Activated CD8-positive, alpha-beta T cell treated with anti-CD3 and anti-CD28 coated beads for 36 hours (primary cell): Measurements from ENCODE around the gene PPL. TPM values are rescaled to one million over a fixed set of nuclear protein-coding genes. Genes with fewer than 3 reads are reported as not detected.

Experiments used
- ATAC-seq: fragments of 200-7000 bp; cut with Tn5 transposase; one replicate; pipeline ENCODE4 v1.10.0; 2021; ENCODE audit warnings: mild to moderate bottlenecking, moderate library complexity
- CTCF ChIA-PET: fragments of 350-600 bp; sonication (Branson Sonifier 250); formaldehyde crosslinking; loops from one replicate; lab custom pipeline; 2021; ENCODE audit warnings: antibody characterized with exemption; lab: Charles Lee
- POLR2A ChIA-PET: fragments of 350-600 bp; sonication (Branson Sonifier 250); formaldehyde crosslinking; loops from one replicate; lab custom pipeline; 2021; ENCODE audit warnings: antibody characterized with exemption; lab: Charles Lee
- DNase-seq: peaks from one replicate; pipeline ENCODE4 v3.0.0-alpha.2; 2020
- H3K27ac Mint-ChIP-seq: one replicate; pipeline ENCODE4 v1.8.0; 2021; ENCODE audit warnings: mild to moderate bottlenecking, mixed read lengths
- H3K27me3 Mint-ChIP-seq: one replicate; pipeline ENCODE4 v1.8.0; 2021; ENCODE audit warnings: mixed read lengths
- H3K36me3 Mint-ChIP-seq: one replicate; pipeline ENCODE4 v1.8.0; 2021; ENCODE audit warnings: low read depth, mixed read lengths
- H3K4me1 Mint-ChIP-seq: one replicate; pipeline ENCODE4 v1.8.0; 2021; ENCODE audit warnings: low read depth, mixed read lengths
- H3K4me3 Mint-ChIP-seq: one replicate; pipeline ENCODE4 v1.8.0; 2021; ENCODE audit warnings: mild to moderate bottlenecking, moderate library complexity, mixed read lengths
- H3K9me3 Mint-ChIP-seq: one replicate; pipeline ENCODE4 v1.8.0; 2021; ENCODE audit warnings: mixed read lengths
- intact Hi-C: fragments of 100-400 bp; cut with micrococcal nuclease; formaldehyde crosslinking; loops from one replicate; pipeline ENCODE4 v1.10.0; 2022
- total RNA-seq, 2 experiments: library from RNA; stranded (reverse); gene quantifications; one replicate each; pipeline ENCODE4 v1.2.3, GENCODE V29; 2021
- TF ChIP-seq, protein P1 (sequence below): fragments of 200-600 bp; IDR thresholded peaks from one replicate; pipeline ENCODE4 v1.8.0; 2022; ENCODE audit warnings: antibody characterized with exemption, mild to moderate bottlenecking

Gene PPL
- total RNA-seq, 2 experiments from 2014 or later, result 0.05 TPM; not detected in 1

DNA sequence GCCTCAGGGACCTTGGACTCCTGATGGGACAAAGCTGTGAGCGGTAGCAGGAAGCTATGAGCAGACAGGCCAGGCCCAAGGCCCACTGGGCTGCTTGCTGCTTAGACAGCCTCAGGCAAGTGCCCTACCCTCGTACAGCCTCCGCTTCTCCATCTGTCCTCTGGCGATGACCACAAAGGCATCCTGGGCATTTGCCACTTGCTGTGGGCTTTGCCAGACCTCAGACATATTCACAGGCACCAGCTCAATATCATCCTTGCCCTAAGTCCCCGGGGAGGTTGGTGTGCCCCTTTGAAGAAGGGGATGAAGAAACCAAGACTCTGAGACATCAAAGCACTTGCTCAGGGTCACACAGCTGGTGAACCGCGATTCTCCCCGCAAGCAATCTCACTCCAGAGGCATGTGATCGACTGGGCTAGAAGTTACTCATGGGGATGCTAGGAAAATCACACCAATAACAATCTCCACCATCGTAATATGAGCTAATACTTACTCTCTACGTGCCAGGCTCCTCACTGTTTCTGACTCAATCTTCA is 21.7 kb downstream of the PPL start:
- CTCF ChIA-PET, result no interaction called here
- H3K4me3 Mint-ChIP-seq, result no peak overlapping the region
- intact Hi-C loops, result no loop called here
- no peaks in the 10 kb centered on the region for H3K27me3 Mint-ChIP-seq
- H3K4me1 Mint-ChIP-seq, result no peaks in the 10 kb centered on the region
- H3K27ac Mint-ChIP-seq, result no peak overlapping the region
- no peak for DNase-seq
- H3K9me3 Mint-ChIP-seq, result no peaks in the 10 kb centered on the region
- POLR2A ChIA-PET, result no interaction called here
- TF ChIP-seq, protein P1, sequence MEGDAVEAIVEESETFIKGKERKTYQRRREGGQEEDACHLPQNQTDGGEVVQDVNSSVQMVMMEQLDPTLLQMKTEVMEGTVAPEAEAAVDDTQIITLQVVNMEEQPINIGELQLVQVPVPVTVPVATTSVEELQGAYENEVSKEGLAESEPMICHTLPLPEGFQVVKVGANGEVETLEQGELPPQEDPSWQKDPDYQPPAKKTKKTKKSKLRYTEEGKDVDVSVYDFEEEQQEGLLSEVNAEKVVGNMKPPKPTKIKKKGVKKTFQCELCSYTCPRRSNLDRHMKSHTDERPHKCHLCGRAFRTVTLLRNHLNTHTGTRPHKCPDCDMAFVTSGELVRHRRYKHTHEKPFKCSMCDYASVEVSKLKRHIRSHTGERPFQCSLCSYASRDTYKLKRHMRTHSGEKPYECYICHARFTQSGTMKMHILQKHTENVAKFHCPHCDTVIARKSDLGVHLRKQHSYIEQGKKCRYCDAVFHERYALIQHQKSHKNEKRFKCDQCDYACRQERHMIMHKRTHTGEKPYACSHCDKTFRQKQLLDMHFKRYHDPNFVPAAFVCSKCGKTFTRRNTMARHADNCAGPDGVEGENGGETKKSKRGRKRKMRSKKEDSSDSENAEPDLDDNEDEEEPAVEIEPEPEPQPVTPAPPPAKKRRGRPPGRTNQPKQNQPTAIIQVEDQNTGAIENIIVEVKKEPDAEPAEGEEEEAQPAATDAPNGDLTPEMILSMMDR, result no peak
- H3K36me3 Mint-ChIP-seq, result no peaks in the 10 kb centered on the region
- ATAC-seq, result no peak

DNA sequence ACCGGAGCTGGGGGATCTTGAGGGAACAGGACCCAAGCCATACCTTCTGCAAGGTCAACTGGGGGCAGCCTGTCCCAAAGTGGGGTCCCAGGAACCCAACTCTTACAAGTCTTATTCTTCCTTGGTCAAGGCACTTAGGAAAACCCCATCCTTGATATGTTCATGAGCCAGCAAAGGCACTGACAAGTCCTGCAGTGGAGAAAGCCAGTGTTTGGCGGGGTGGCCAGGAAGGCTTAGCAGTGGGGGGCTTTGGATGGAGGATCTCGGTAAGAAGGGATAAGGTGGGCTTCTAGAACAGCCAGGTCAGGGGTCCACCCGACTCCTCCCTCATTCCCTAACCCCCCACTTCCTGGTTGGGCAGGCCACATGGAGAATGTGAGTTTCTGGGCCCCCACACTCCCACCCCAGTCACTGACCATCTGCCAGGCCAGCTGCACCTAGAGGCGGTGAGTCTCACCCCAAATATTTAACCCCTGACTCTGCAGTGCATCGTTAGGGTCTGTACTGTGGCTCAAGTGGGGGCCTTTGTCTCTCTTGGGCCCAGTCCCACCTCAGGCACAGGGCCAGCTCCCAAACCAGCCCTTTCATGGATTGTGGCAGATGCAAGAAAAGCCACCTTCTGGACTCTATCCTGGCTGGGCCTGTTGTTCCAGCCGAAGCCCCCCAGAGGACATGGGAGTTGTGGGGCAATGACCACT is 22.3 kb downstream of the PPL start:
- Mint-ChIP-seq H3K27me3 (no peaks in the 10 kb centered on the region), H3K9me3 (no peaks in the 10 kb centered on the region), H3K4me3 (no peak overlapping the region), H3K36me3 (no peaks in the 10 kb centered on the region), H3K27ac (no peak overlapping the region), H3K4me1 (no peaks in the 10 kb centered on the region)
- TF ChIP-seq, protein P1, result no peak
- DNase-seq, result no peak
- ATAC-seq, result no peak
- ChIA-PET POLR2A (no interaction called here), CTCF (no interaction called here)
- intact Hi-C loops, result no loop called here

DNA sequence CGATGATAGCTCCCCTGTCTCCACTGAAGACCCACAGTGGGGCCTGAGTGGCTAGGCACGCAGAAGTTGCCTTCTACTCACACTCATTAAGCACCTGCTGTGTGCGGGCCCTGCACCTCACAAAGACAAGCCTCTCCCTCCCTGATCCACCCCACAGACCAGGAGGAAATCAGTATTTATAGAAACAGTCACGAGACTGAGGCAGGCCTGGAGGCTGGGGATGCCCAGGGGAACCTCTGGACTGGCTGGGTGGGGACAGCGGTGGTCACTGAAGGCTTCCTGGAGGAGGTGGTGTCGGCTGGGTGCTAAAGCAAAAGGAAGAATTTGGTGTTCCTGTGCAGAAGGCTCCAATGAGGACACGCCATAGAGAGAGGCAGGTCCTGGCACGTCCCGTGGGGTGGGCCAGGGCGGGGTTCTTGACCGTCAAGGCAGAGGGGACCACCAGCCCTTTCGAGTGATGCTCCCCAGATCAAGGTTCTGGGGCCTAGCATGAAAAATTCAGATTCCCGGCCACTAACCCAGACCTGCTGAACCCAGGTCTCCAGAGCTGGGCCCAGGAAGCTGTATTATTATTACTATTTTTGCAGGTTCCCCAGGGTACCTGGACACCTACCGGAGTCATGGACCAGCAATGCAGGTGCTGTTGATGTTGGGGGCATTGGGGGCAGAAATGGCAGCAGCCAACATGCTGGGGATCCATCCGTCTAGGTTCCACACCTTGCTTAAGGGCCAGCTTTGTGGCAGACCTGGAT is 23.0 kb downstream of the PPL start:
- Mint-ChIP-seq H3K27ac (no peak overlapping the region), H3K4me1 (no peaks in the 10 kb centered on the region)

DNA sequence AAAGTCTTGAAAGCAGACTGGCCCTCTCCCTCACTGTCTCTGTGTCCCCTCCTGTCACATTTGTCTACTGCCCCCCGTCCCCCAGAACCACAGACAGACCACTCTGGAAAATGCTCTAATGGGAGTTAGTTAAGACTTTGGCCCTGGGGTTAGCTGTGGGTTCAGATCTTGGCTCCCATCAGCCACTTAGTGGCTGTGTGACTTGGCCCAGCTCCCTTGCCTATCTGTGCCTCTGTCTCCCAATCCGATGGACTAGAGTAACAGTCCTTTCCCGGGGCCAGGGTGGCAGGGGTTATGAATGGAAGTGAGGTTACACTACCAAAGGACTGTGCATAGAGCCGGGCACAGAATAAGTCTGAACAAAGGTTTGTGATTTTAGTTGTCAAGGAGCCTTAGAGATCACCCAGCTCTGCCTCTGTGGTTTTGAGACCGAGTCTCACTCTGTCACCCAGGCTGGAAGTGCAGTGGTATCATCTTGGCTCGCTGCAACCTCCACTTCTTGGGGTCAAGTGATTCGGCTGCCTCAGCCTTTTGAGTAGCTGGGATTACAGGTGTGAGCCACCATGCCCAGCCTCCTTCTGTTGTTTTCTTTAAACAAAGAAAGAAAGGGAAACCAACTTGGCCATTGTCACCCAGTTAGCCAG is 23.7 kb downstream of the PPL start:
- DNase-seq (no peak), ATAC-seq (no peak)
- TF ChIP-seq, protein P1, result no peak
- intact Hi-C loops, result no loop called here
- H3K27me3 Mint-ChIP-seq, result no peaks in the 10 kb centered on the region
- no peak overlapping the region for H3K4me3 Mint-ChIP-seq
- no peaks in the 10 kb centered on the region for H3K4me1 Mint-ChIP-seq
- H3K9me3 Mint-ChIP-seq, result no peaks in the 10 kb centered on the region
- H3K27ac Mint-ChIP-seq, result no peak overlapping the region
- ChIA-PET CTCF (no interaction called here), POLR2A (no interaction called here)
- H3K36me3 Mint-ChIP-seq, result no peaks in the 10 kb centered on the region

More for the DNA sequence above, 23.0 kb downstream of the PPL start:
- POLR2A ChIA-PET, result no interaction called here
- DNase-seq (no peak), ATAC-seq (no peak)
- intact Hi-C loops, result no loop called here
- no peaks in the 10 kb centered on the region for H3K9me3 Mint-ChIP-seq
- H3K36me3 Mint-ChIP-seq, result no peaks in the 10 kb centered on the region
- TF ChIP-seq, protein P1, result no peak
- CTCF ChIA-PET, result no interaction called here
- no peak overlapping the region for H3K4me3 Mint-ChIP-seq
- H3K27me3 Mint-ChIP-seq, result no peaks in the 10 kb centered on the region
